GM10248 (cell line): ENCODE measurements around the gene ROBO1.
"Not testable (repeated sequence)": the region's sequence is repeated elsewhere in the genome, so short reads cannot be mapped to it uniquely, and the experiment has no call there.

Source experiments
- CTCF ChIA-PET: fragments of 300-600 bp; sonication (Branson Sonifier 250); formaldehyde crosslinking; extraction: SDS; loops from one replicate; lab custom pipeline; 2021; ENCODE audit warnings: antibody characterized with exemption; lab: Yijun Ruan, JAX
- POLR2A ChIA-PET: fragments of 350-650 bp; sonication (Branson Sonifier 250); formaldehyde crosslinking; extraction: SDS; loops from one replicate; lab custom pipeline; 2020; ENCODE audit warnings: antibody characterized with exemption; lab: Yijun Ruan, JAX
- DNase-seq: peaks from one replicate; pipeline ENCODE4 v3.0.0; 2012; ENCODE audit errors: extremely low spot score
- TF ChIP-seq, protein P1 (sequence below): IDR thresholded peaks from 2 replicates; pipeline ENCODE4 v1.5.1; 2012; ENCODE audit warnings: mild to moderate bottlenecking, low read depth; ENCODE audit errors: extremely low read depth, missing control alignments, control extremely low read depth

ROBO1 gene

DNA sequence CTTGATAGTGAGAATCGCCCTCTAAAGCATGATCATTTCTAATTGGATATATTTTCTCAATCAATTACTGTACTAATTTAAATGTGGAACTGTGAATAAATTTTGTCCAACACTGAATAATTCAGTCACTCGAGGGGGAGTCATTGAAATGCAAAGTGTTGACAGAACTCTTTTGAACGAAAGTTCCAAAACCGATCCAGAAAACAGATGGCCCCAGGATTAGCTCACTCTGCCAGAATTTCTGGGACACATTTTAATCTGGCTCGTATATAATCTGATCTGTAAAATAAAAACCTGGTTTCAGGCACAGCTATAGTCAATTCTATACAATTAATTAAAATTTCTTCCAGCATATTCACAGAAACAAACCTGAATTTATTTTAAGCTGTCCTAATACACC lies 580.4 kb downstream of the ROBO1 start:
- TF ChIP-seq, protein P1, sequence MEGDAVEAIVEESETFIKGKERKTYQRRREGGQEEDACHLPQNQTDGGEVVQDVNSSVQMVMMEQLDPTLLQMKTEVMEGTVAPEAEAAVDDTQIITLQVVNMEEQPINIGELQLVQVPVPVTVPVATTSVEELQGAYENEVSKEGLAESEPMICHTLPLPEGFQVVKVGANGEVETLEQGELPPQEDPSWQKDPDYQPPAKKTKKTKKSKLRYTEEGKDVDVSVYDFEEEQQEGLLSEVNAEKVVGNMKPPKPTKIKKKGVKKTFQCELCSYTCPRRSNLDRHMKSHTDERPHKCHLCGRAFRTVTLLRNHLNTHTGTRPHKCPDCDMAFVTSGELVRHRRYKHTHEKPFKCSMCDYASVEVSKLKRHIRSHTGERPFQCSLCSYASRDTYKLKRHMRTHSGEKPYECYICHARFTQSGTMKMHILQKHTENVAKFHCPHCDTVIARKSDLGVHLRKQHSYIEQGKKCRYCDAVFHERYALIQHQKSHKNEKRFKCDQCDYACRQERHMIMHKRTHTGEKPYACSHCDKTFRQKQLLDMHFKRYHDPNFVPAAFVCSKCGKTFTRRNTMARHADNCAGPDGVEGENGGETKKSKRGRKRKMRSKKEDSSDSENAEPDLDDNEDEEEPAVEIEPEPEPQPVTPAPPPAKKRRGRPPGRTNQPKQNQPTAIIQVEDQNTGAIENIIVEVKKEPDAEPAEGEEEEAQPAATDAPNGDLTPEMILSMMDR = no peak
- ChIA-PET CTCF (interaction anchor here (1.2 kb wide), 1 partner anchor 12 kb away, joined by 4 read pairs; no protein-coding TSS in a partner anchor), POLR2A (no interaction called here)
- no peak for DNase-seq

GRCh38 chr3:79184251-79184650 lies 583.5 kb downstream of the ROBO1 start:
- ChIA-PET CTCF (interaction anchor here (1.2 to 1.4 kb wide), 3 partner anchors 15 to 98 kb away, joined by 3 read pairs; no protein-coding TSS in a partner anchor), POLR2A (no interaction called here)
- DNase-seq = no peak
- TF ChIP-seq, protein P1 = no peak

DNA sequence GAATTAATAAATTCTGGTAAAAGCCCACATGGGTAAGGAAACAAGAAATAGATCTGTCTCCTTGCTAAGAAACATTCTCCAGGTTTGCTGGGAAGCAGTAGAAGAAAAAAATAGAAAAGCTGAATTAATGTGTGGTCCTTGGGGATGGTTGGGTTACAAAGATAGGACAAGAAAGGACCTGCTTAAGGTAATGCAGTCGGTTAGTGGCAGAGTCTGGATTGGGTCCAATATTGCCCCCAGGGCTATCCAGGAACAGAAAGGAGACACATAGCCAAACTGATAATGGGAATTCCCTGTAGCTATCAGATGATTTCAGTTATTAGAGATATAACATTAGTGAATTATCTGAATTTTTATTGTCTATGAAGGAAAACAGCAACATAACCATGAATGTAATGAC lies 584.3 kb downstream of the ROBO1 start:
- ChIA-PET CTCF (interaction anchor here (1.2 to 1.4 kb wide), 2 partner anchors 15 to 97 kb away, joined by 3 read pairs; no protein-coding TSS in a partner anchor), POLR2A (no interaction called here)
- TF ChIP-seq, protein P1 = no peak

GRCh38 chr3:79178471-79179180 lies 589.2 kb downstream of the ROBO1 start:
- DNase-seq = no peak
- ChIA-PET CTCF (no interaction called here), POLR2A (no interaction called here)
- TF ChIP-seq, protein P1 = no peak

More for the DNA sequence above, 584.3 kb downstream of the ROBO1 start:
- no peak for DNase-seq

DNA sequence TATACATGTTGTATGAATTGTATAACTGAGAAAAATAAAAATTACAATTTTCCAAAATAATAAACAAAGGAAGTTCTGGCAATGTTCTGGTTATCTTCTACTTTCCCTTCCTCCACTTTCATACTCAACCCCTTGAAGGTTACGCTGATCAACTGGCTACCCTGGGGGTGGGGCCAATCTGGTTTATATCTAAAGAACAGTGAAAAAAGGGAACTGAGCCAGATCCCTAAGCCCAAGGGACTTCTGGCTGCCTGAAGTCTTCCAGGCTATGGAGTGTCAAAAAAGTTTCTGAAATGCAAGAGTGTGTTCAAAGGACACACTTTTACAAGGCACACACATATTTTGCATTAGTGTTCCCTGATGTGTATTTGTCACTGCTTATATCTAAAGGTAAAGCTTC lies 591.9 kb downstream of the ROBO1 start:
- TF ChIP-seq, protein P1 = no peak
- ChIA-PET POLR2A (no interaction called here), CTCF (interaction anchor here (1.1 kb wide), 2 partner anchors 12 to 23 kb away, joined by 3 to 4 read pairs; no protein-coding TSS in a partner anchor)
- DNase-seq = no peak

DNA sequence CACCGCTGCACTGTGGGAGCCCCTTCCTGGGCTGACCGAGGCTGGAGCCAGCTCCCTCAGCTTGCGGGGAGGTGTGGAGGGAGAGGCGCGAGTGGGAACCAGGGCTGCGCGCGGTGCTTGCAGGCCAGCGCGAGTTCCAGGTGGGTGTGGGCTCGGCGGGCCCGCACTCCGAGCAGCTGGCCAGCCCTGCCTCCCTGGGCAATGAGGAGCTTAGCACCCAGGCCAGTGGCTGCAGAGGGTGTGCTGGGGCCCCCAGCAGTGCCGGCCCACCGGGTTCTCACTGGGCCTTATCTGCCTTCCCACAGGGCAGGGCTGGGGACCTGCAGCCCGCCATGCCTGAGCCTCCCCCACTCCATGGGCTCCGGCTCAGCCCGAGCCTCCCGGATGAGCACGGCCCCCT lies 594.5 kb downstream of the ROBO1 start:
- DNase-seq, POLR2A ChIA-PET, CTCF ChIA-PET: not testable (repeated sequence)

DNA sequence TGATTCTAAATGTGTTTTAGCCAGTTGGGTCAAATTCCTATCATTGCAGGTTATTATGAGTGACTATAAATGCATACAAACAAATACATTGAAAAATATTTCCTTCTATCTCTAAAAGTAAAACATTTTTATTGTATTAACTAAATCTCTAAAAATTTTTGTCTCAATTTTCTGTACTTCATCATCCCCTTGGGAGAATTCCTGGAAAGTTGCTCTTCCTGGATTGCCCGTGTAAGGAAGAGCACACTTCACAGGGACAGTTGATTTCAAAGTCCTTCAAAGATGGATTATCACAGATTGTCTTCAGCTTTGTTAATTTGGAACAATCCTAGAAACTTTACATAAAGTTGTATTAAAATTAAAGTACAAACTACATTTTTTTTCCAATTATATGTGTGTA lies 595.6 kb downstream of the ROBO1 start:
- TF ChIP-seq, protein P1 = no peak
- DNase-seq = no peak
- ChIA-PET POLR2A (no interaction called here), CTCF (no interaction called here)
